Upper lobe of right lung (tissue), 1 donor: ENCODE results near the gene CES3. TPM values are rescaled to one million over a fixed set of nuclear protein-coding genes. Genes with fewer than 3 reads are reported as not detected.
"Not testable (repeated sequence)": the region's sequence is repeated elsewhere in the genome, so short reads cannot be mapped to it uniquely, and the experiment has no call there.

Experiments
- ATAC-seq: fragments of 200-7000 bp; cut with Tn5 transposase; one replicate; pipeline ENCODE4 v1.9.1; 2020; ENCODE audit warnings: mild to moderate bottlenecking, moderate library complexity
- DNase-seq: peaks from one replicate; pipeline ENCODE4 v3.0.0-alpha.2; 2020
- H3K27ac ChIP-seq: fragments of 200-600 bp; one replicate; pipeline ENCODE4 v1.8.0; 2022
- H3K27me3 ChIP-seq: fragments of 200-600 bp; one replicate; pipeline ENCODE4 v1.8.0; 2022; ENCODE audit warnings: mild to moderate bottlenecking
- H3K36me3 ChIP-seq: fragments of 200-600 bp; one replicate; pipeline ENCODE4 v1.8.0; 2022
- H3K4me1 ChIP-seq: fragments of 200-600 bp; one replicate; pipeline ENCODE4 v1.8.0; 2022
- H3K4me3 ChIP-seq: fragments of 200-600 bp; one replicate; pipeline ENCODE4 v1.8.0; 2022; ENCODE audit warnings: mild to moderate bottlenecking
- H3K9me3 ChIP-seq: fragments of 200-600 bp; one replicate; pipeline ENCODE4 v1.8.0; 2022
- intact Hi-C: fragments of 100-400 bp; cut with DNase I; formaldehyde crosslinking; loops from one replicate; pipeline ENCODE4 v1.11.0; 2022
- total RNA-seq: library from RNA; stranded (reverse); fragmentation: NEBNext Ultra II Directional; extraction: Animal tissue kit (Norgen Biotek cat#: 25700); gene quantifications from one replicate; pipeline ENCODE4 v1.2.1, GENCODE V29; 2021
- TF ChIP-seq, protein P1 (sequence below): fragments of 200-600 bp; IDR thresholded peaks from one replicate; pipeline ENCODE4 v1.8.0; 2022; ENCODE audit warnings: antibody characterized with exemption
- donor health status: DM: no; HTN: yes; CAD: no; lungs with severe emphysema.

The CES3 gene
- total RNA-seq, 1 donor from 2014 or later: 3.4 TPM

DNA sequence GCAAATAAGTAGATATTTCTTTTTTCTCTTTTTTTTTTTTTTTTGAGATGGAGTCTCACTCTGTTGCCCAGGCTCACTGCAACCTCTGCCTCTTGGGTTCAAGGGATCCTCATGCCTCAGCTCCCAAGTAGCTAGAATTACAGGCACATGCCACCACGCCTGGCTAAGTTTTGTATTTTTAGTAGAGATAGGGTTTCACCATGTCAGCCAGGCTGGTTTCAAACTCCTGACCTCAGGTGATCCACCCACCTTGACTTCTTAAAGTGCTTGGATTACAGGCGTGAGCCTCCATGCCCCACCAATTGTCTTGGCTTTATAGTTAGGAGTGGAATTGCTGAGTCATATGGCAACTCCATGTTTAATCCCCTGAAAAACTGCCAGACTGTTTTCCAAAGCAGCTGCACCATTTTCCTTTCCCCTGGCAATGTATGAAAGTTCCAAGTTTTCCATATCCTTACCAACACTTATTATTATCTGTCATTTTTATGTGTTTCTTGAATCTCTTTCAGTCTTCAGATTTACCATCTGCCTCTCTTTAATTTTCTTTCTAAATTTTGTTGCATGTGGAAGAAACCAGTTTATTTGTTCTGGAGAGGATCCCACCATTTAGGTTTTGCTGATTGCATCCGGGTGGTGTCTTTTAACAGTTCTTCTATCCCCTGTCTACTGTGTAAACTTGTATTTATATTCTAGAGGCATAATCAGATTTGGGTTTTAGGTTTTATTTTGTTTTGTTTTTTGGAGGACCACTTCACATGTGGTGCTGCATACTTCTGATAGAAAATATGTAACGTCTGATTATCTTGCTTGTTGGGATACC, 9.9 kb upstream of the CES3 start:
- Histone ChIP-seq H3K27ac (no peak overlapping the region), H3K4me3 (no peak overlapping the region), H3K36me3 (no peaks in the 10 kb centered on the region), H3K27me3 (peaks cover 20% of the 10 kb centered on the region), H3K9me3 (no peaks in the 10 kb centered on the region), H3K4me1 (peaks cover 10% of the 10 kb centered on the region)
- no peak for DNase-seq
- intact Hi-C loops: no loop called here
- no peak for ATAC-seq
- TF ChIP-seq, protein P1, sequence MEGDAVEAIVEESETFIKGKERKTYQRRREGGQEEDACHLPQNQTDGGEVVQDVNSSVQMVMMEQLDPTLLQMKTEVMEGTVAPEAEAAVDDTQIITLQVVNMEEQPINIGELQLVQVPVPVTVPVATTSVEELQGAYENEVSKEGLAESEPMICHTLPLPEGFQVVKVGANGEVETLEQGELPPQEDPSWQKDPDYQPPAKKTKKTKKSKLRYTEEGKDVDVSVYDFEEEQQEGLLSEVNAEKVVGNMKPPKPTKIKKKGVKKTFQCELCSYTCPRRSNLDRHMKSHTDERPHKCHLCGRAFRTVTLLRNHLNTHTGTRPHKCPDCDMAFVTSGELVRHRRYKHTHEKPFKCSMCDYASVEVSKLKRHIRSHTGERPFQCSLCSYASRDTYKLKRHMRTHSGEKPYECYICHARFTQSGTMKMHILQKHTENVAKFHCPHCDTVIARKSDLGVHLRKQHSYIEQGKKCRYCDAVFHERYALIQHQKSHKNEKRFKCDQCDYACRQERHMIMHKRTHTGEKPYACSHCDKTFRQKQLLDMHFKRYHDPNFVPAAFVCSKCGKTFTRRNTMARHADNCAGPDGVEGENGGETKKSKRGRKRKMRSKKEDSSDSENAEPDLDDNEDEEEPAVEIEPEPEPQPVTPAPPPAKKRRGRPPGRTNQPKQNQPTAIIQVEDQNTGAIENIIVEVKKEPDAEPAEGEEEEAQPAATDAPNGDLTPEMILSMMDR: no peak

- TF ChIP-seq, protein P1: no peak
Measured at GRCh38 chr16:66952430-66953110, 8.5 kb upstream of the CES3 start.

GRCh38 chr16:66953462-66954096, 7.5 kb upstream of the CES3 start:
- Histone ChIP-seq H3K4me1 (peaks cover 4% of the 10 kb centered on the region), H3K36me3 (no peaks in the 10 kb centered on the region), H3K27me3 (peaks cover 20% of the 10 kb centered on the region), H3K4me3 (no peak overlapping the region), H3K9me3 (no peaks in the 10 kb centered on the region), H3K27ac (no peak overlapping the region)
- ATAC-seq (no peak), DNase-seq (no peak)
- TF ChIP-seq, protein P1: no peak
- intact Hi-C loops: no loop called here

More at GRCh38 chr16:66952430-66953110, 8.5 kb upstream of the CES3 start:
- Histone ChIP-seq H3K4me1 (peaks cover 8% of the 10 kb centered on the region), H3K36me3 (no peaks in the 10 kb centered on the region), H3K9me3 (no peaks in the 10 kb centered on the region), H3K4me3 (no peak overlapping the region), H3K27me3 (peaks cover 20% of the 10 kb centered on the region), H3K27ac (no peak overlapping the region)
- no peak for ATAC-seq
- intact Hi-C loops: no loop called here
- DNase-seq: no peak

GRCh38 chr16:66954097-66954659, 6.9 kb upstream of the CES3 start:
- peak; percentile 95 for ATAC-seq
- Histone ChIP-seq H3K27me3 (peaks cover 14% of the 10 kb centered on the region), H3K27ac (no peak overlapping the region), H3K4me1 (no peaks in the 10 kb centered on the region), H3K9me3 (no peaks in the 10 kb centered on the region), H3K4me3 (no peak overlapping the region), H3K36me3 (no peaks in the 10 kb centered on the region)
- TF ChIP-seq, protein P1: peak; percentile 85
- intact Hi-C loops: no loop called here
- DNase-seq: no peak

GRCh38 chr16:66955363-66956153, 5.5 kb upstream of the CES3 start:
- intact Hi-C loops, H3K27ac ChIP-seq, ATAC-seq, DNase-seq, H3K27me3 ChIP-seq, H3K36me3 ChIP-seq, H3K4me3 ChIP-seq, H3K9me3 ChIP-seq, H3K4me1 ChIP-seq: not testable (repeated sequence)

GRCh38 chr16:66956154-66956457, 5.0 kb upstream of the CES3 start:
- H3K27ac ChIP-seq, ATAC-seq, DNase-seq, H3K9me3 ChIP-seq, H3K36me3 ChIP-seq, H3K27me3 ChIP-seq, H3K4me1 ChIP-seq, H3K4me3 ChIP-seq, intact Hi-C loops: not testable (repeated sequence)
